Measurements from ENCODE around the gene HRH1. TPM values are rescaled to one million over a fixed set of nuclear protein-coding genes. Genes with fewer than 3 reads are reported as not detected.

Gene HRH1
- polyA plus RNA-seq, 3 donors = 0.08 to 0.24 TPM; not detected in 1

- no peak for TF ChIP-seq CTCF (IDR thresholded peaks at IDR 0.05)
Observed at GRCh38 chr3:11230125-11230524, 75.8 kb downstream of the HRH1 start.

GRCh38 chr3:11230832-11231231 lies 76.5 kb downstream of the HRH1 start:
- Mint-ChIP-seq H3K4me3 (no peak overlapping the region), H3K4me1 (peaks cover 35% of the 10 kb centered on the region), H3K27ac (peak overlapping the region in 2 of 7 donors; percentile 45 to 53), H3K27me3 (ENCODE audit: low read depth in 3 of 3) (peaks cover 3 to 5% (median 3%) of the 10 kb centered on the region in 3 donors), H3K9me3 (no peaks in the 10 kb centered on the region), H3K36me3 (no peaks in the 10 kb centered on the region)
- Histone ChIP-seq H4K20me1 (ENCODE audit: insufficient read depth, low read length) (no peaks in the 10 kb centered on the region), H3K79me2 (ENCODE audit: insufficient read depth, low read length) (no peaks in the 10 kb centered on the region), H3K9ac (ENCODE audit: insufficient read depth, low read length, poor library complexity, severe bottlenecking) (no peak overlapping the region), H3K4me2 (replicated peaks; ENCODE audit: extremely low read depth, low read length, poor library complexity, severe bottlenecking) (no peak overlapping the region), H3K9me3 (replicated peaks in 1 of 2; ENCODE audit: control insufficient read depth in 1 of 2, insufficient read depth in 1 of 2, low read length in 2 of 2) (no peaks in the 10 kb centered on the region), H3K36me3 (replicated peaks in 1 of 2; ENCODE audit: control insufficient read depth in 1 of 2, insufficient read depth in 2 of 2, low read length in 2 of 2) (no peaks in the 10 kb centered on the region), H2AFZ (ENCODE audit: insufficient read depth, low read depth, low read length, poor library complexity, severe bottlenecking) (no peak overlapping the region), H3K4me3 (replicated peaks in 1 of 3; ENCODE audit: low read depth in 2 of 3, low read length in 3 of 3) (no peak overlapping the region), H3K27ac (ENCODE audit: low read depth in 1 of 2, low read length in 2 of 2) (no peak overlapping the region), H3K4me1 (ENCODE audit: control insufficient read depth in 1 of 2, insufficient read depth in 2 of 2, low read length in 2 of 2) (peaks cover 31 to 38% of the 10 kb centered on the region in 2 donors), H3K27me3 (ENCODE audit: control insufficient read depth in 2 of 2, insufficient read depth in 2 of 2, low read length in 2 of 2) (no peaks in the 10 kb centered on the region)
- TF ChIP-seq CTCF (IDR thresholded peaks at IDR 0.05) = no peak
- 0% methylated on average over 2 of the region's 3 CpGs for WGBS (ENCODE audit: insufficient coverage)
- peak in 1 of 3 donors; percentile 15 for DNase-seq
- intact Hi-C loops (cut with micrococcal nuclease) = no loop called here

More at GRCh38 chr3:11230125-11230524, 75.8 kb downstream of the HRH1 start:
- no peak overlapping the region for H3K27ac ChIP-seq (ENCODE audit: low read depth in 1 of 2, low read length in 2 of 2)
- Mint-ChIP-seq H3K9me3 (no peaks in the 10 kb centered on the region), H3K4me1 (peaks cover 40% of the 10 kb centered on the region), H3K36me3 (no peaks in the 10 kb centered on the region), H3K27me3 (ENCODE audit: low read depth in 3 of 3) (peaks cover 1 to 5% (median 2%) of the 10 kb centered on the region in 3 donors), H3K27ac (no peak overlapping the region), H3K4me3 (no peak overlapping the region)
- H3K27me3 ChIP-seq (ENCODE audit: control insufficient read depth in 2 of 2, insufficient read depth in 2 of 2, low read length in 2 of 2) = no peaks in the 10 kb centered on the region
- no peaks in the 10 kb centered on the region for H3K36me3 ChIP-seq (replicated peaks in 1 of 2; ENCODE audit: control insufficient read depth in 1 of 2, insufficient read depth in 2 of 2, low read length in 2 of 2)
- intact Hi-C loops (cut with micrococcal nuclease) = no loop called here
- no peak overlapping the region for H3K9ac ChIP-seq (ENCODE audit: insufficient read depth, low read length, poor library complexity, severe bottlenecking)
- H3K79me2 ChIP-seq (ENCODE audit: insufficient read depth, low read length) = no peaks in the 10 kb centered on the region
- no peaks in the 10 kb centered on the region for H3K9me3 ChIP-seq (replicated peaks in 1 of 2; ENCODE audit: control insufficient read depth in 1 of 2, insufficient read depth in 1 of 2, low read length in 2 of 2)
- peaks cover 38 to 45% of the 10 kb centered on the region in 2 donors for H3K4me1 ChIP-seq (ENCODE audit: control insufficient read depth in 1 of 2, insufficient read depth in 2 of 2, low read length in 2 of 2)
- WGBS (ENCODE audit: insufficient coverage) = 94% methylated on average over 2 of the region's 4 CpGs
- no peak for DNase-seq
- no peaks in the 10 kb centered on the region for H4K20me1 ChIP-seq (ENCODE audit: insufficient read depth, low read length)
- H3K4me3 ChIP-seq (replicated peaks in 1 of 3; ENCODE audit: low read depth in 2 of 3, low read length in 3 of 3) = no peak overlapping the region
- H2AFZ ChIP-seq (ENCODE audit: insufficient read depth, low read depth, low read length, poor library complexity, severe bottlenecking) = no peak overlapping the region
- no peak overlapping the region for H3K4me2 ChIP-seq (replicated peaks; ENCODE audit: extremely low read depth, low read length, poor library complexity, severe bottlenecking)

Measured in CD14-positive monocyte (primary cell).